HEK293 (cell line): ENCODE results near the gene BATF2.

ENCODE experiments used
- CTCF ChIA-PET: fragments of 350-600 bp; formaldehyde crosslinking; extraction: SDS; loops from one replicate; lab custom pipeline; 2021; ENCODE audit warnings: antibody characterized with exemption; lab: Yijun Ruan, JAX
- POLR2A ChIA-PET: fragments of 300-600 bp; formaldehyde crosslinking; extraction: SDS; loops from one replicate; lab custom pipeline; 2020; ENCODE audit warnings: antibody characterized with exemption, inconsistent platforms; lab: Yijun Ruan, JAX
- H3K27ac ChIP-seq: fragments of 200-500 bp; sonication (Bioruptor generic); 2 replicates; pipeline ENCODE4 v1.5.1; 2014; ENCODE audit warnings: low read depth, low read length, control low read depth, inconsistent platforms; ENCODE audit errors: extremely low read depth
- H3K36me3 ChIP-seq, 2 experiments: fragments of 200-500 bp in 1 of 2; sonication (Bioruptor generic) in 1 of 2; 1 replicate in 1 of 2; 2 replicates in 1 of 2; pipeline ENCODE4 v1.5.1; 2014 to 2017; ENCODE audit warnings: inconsistent platforms in 2 of 2, low read length in 2 of 2; ENCODE audit not compliant: control insufficient read depth in 2 of 2, insufficient read depth in 1 of 2
- H3K4me1 ChIP-seq: fragments of 200-500 bp; sonication (Bioruptor generic); 2 replicates; pipeline ENCODE4 v1.5.1; 2014; ENCODE audit warnings: mild to moderate bottlenecking, low read length, inconsistent platforms; ENCODE audit not compliant: control insufficient read depth, insufficient read depth
- H3K4me3 ChIP-seq: 2 replicates; pipeline ENCODE4 v1.5.1; 2011; ENCODE audit warnings: low read depth, mild to moderate bottlenecking, control low read depth, low read length, moderate library complexity
- H3K9me3 ChIP-seq: fragments of 200-500 bp; sonication (Bioruptor generic); 2 replicates; pipeline ENCODE4 v1.5.1; 2014; ENCODE audit warnings: low read depth, low read length, inconsistent platforms; ENCODE audit not compliant: control insufficient read depth, insufficient read depth
- GLIS2 ChIP-seq: fragments of 450-650 bp; formaldehyde crosslinking; IDR thresholded peaks from 2 replicates; pipeline ENCODE4 v1.5.1; 2016; ENCODE audit warnings: missing biosample characterization, missing genetic modification characterization
- IKZF3 ChIP-seq: fragments of 450-650 bp; IDR thresholded peaks from 2 replicates; pipeline ENCODE4 v1.5.0; 2018; ENCODE audit warnings: missing biosample characterization, mild to moderate bottlenecking, missing genetic modification characterization, moderate library complexity
- REST ChIP-seq: fragments of 450-650 bp; formaldehyde crosslinking; IDR thresholded peaks from 2 replicates; pipeline ENCODE4 v1.5.1; 2016; ENCODE audit warnings: missing biosample characterization, missing genetic modification characterization
- TCF7L2 ChIP-seq: IDR thresholded peaks from 2 replicates; pipeline ENCODE4 v1.6.1; 2011; ENCODE audit warnings: low read depth, mild to moderate bottlenecking, inconsistent platforms, low read length, moderate library complexity, borderline replicate concordance
- YY2 ChIP-seq: fragments of 450-650 bp; formaldehyde crosslinking; IDR thresholded peaks from 2 replicates; pipeline ENCODE4 v1.5.1; 2016; ENCODE audit warnings: missing biosample characterization, missing genetic modification characterization
- ZBTB17 ChIP-seq: fragments of 450-650 bp; formaldehyde crosslinking; IDR thresholded peaks from 2 replicates; pipeline ENCODE4 v1.5.1; 2016; ENCODE audit warnings: missing biosample characterization, missing genetic modification characterization
- ZEB2 ChIP-seq: fragments of 450-650 bp; formaldehyde crosslinking; IDR thresholded peaks from 2 replicates; pipeline ENCODE4 v1.5.1; 2016; ENCODE audit warnings: missing biosample characterization, missing genetic modification characterization
- ZIC2 ChIP-seq: fragments of 450-650 bp; formaldehyde crosslinking; IDR thresholded peaks from 2 replicates; pipeline ENCODE4 v1.5.1; 2016; ENCODE audit warnings: missing biosample characterization, missing genetic modification characterization
- ZNF114 ChIP-seq: fragments of 450-650 bp; formaldehyde crosslinking; IDR thresholded peaks from 2 replicates; pipeline ENCODE4 v1.5.0; 2017; ENCODE audit warnings: missing biosample characterization, missing genetic modification characterization
- ZNF148 ChIP-seq: fragments of 450-650 bp; formaldehyde crosslinking; IDR thresholded peaks from 2 replicates; pipeline ENCODE4 v1.5.0; 2017; ENCODE audit warnings: missing biosample characterization, missing genetic modification characterization, borderline replicate concordance
- ZNF223 ChIP-seq: fragments of 450-650 bp; formaldehyde crosslinking; IDR thresholded peaks from 2 replicates; pipeline ENCODE4 v1.5.1; 2016; ENCODE audit warnings: missing biosample characterization, missing genetic modification characterization
- ZNF23 ChIP-seq: fragments of 450-650 bp; formaldehyde crosslinking; IDR thresholded peaks from 2 replicates; pipeline ENCODE4 v1.5.1; 2016; ENCODE audit warnings: missing biosample characterization, missing genetic modification characterization, borderline replicate concordance
- ZNF335 ChIP-seq: fragments of 450-650 bp; formaldehyde crosslinking; conservative IDR thresholded peaks from 2 replicates; pipeline ENCODE4 v1.5.1; 2016; ENCODE audit warnings: missing biosample characterization, missing genetic modification characterization
- ZNF391 ChIP-seq: fragments of 450-650 bp; formaldehyde crosslinking; IDR thresholded peaks from 2 replicates; pipeline ENCODE4 v1.5.1; 2016; ENCODE audit warnings: low read depth, missing biosample characterization, missing genetic modification characterization, borderline replicate concordance
- ZNF544 ChIP-seq: fragments of 450-650 bp; formaldehyde crosslinking; IDR thresholded peaks from 2 replicates; pipeline ENCODE4 v1.5.0; 2017; ENCODE audit warnings: missing biosample characterization, missing genetic modification characterization
- ZNF558 ChIP-seq: fragments of 450-650 bp; formaldehyde crosslinking; IDR thresholded peaks from 2 replicates; pipeline ENCODE4 v1.5.1; 2016; ENCODE audit warnings: missing biosample characterization, missing genetic modification characterization
- ZNF561 ChIP-seq: fragments of 450-650 bp; IDR thresholded peaks from 2 replicates; pipeline ENCODE4 v1.5.1; 2018; ENCODE audit warnings: missing biosample characterization, missing genetic modification characterization, borderline replicate concordance
- ZNF596 ChIP-seq: fragments of 450-650 bp; IDR thresholded peaks from 2 replicates; pipeline ENCODE4 v1.5.0; 2018; ENCODE audit warnings: missing biosample characterization, mild to moderate bottlenecking, missing genetic modification characterization, moderate library complexity
- ZNF624 ChIP-seq: fragments of 450-650 bp; formaldehyde crosslinking; IDR thresholded peaks from 2 replicates; pipeline ENCODE4 v1.5.1; 2017; ENCODE audit warnings: missing biosample characterization, missing genetic modification characterization
- ZNF654 ChIP-seq: fragments of 450-650 bp; formaldehyde crosslinking; IDR thresholded peaks from 2 replicates; pipeline ENCODE4 v1.5.1; 2016; ENCODE audit warnings: low read depth, missing biosample characterization, missing genetic modification characterization
- ZNF692 ChIP-seq: fragments of 450-650 bp; formaldehyde crosslinking; IDR thresholded peaks from 2 replicates; pipeline ENCODE4 v1.5.1; 2016; ENCODE audit warnings: missing biosample characterization, missing genetic modification characterization
- ZNF747 ChIP-seq: fragments of 450-650 bp; formaldehyde crosslinking; IDR thresholded peaks from 2 replicates; pipeline ENCODE4 v1.5.1; 2016; ENCODE audit warnings: missing biosample characterization, missing genetic modification characterization
- TF ChIP-seq, protein P1 (sequence below): fragments of 450-650 bp; formaldehyde crosslinking; IDR thresholded peaks from 2 replicates; pipeline ENCODE4 v1.5.1; 2017; ENCODE audit warnings: missing biosample characterization, missing genetic modification characterization
- TF ChIP-seq, protein P2 (sequence below): IDR thresholded peaks from 2 replicates; pipeline ENCODE4 v1.6.1; 2011; ENCODE audit warnings: mild to moderate bottlenecking, low read depth, low read length, borderline replicate concordance
- TF ChIP-seq, protein P3 (sequence below): fragments of 450-650 bp; formaldehyde crosslinking; IDR thresholded peaks from 2 replicates; pipeline ENCODE4 v1.5.1; 2016; ENCODE audit warnings: missing biosample characterization, missing genetic modification characterization

Gene BATF2

DNA sequence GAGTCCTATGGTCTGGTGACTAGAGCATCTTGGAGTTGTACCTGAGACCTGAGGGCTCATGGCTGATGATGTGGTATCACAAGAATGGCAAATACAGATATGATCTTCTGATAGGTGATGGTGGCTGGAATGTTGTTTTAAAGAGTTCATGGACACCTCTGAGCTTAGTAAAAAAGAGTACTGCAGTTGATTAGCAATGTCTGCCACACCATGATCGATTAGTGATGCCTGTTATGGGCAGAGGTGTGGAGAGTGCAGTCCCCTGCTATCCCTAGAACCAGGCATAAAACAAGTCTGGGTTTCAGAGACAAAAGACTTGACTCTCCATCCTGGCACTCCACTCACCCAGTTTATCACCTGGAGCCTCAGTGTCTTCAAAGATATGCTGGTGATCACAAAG is 1.4 kb upstream of the BATF2 start:
- Histone ChIP-seq H3K36me3 (no peaks in the 10 kb centered on the region), H3K4me1 (no peaks in the 10 kb centered on the region), H3K27ac (no peak overlapping the region), H3K4me3 (no peak overlapping the region), H3K9me3 (no peaks in the 10 kb centered on the region)
- ChIA-PET POLR2A (interaction anchor here (0.6 kb wide), 1 partner anchor 72 kb away, joined by 8 read pairs; no protein-coding TSS in a partner anchor), CTCF (interaction anchor here (0.5 to 3.7 kb wide), 6 partner anchors 14 to 180 kb away, joined by 3 to 15 read pairs (median 4); partner anchors contain the start of gene ARL2)
- TF ChIP-seq ZNF558 (no peak), ZNF114 (tag by site-specific recombination) (no peak), ZNF23 (tag by site-specific recombination) (peak; percentile 96), ZNF544 (tag by site-specific recombination) (no peak), ZBTB17 (tag by site-specific recombination) (peak; percentile 99)
- TF ChIP-seq, protein P1, sequence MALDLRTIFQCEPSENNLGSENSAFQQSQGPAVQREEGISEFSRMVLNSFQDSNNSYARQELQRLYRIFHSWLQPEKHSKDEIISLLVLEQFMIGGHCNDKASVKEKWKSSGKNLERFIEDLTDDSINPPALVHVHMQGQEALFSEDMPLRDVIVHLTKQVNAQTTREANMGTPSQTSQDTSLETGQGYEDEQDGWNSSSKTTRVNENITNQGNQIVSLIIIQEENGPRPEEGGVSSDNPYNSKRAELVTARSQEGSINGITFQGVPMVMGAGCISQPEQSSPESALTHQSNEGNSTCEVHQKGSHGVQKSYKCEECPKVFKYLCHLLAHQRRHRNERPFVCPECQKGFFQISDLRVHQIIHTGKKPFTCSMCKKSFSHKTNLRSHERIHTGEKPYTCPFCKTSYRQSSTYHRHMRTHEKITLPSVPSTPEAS (tag by site-specific recombination), result no peak

DNA sequence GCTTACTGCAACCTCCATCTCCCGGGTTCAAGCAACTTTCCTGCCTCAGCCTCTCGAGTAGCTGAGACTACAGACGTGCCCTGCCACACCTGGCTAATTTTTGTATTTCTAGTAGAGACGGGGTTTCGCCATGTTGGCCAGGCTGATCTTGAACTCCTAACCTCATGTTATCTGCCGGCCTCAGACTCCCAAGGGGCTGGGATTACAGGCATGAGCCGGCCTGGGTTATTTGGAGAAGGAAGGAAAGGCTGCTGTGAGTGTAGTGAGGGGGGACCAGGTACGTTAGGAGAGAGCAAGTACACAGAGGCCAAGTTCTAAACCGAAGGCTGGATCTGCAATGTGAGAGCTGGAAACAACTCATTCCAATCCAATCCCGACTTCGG is 453 bp downstream of the BATF2 start:
- ChIA-PET POLR2A (interaction anchor here (0.6 to 1.7 kb wide), 4 partner anchors 11 to 1483 kb away, joined by 3 to 4 read pairs (median 3); partner anchors contain the start of genes PPP2R5B and ZNHIT2), CTCF (interaction anchor here (0.5 to 3.7 kb wide), 13 partner anchors 17 to 193 kb away, joined by 3 to 15 read pairs (median 4); partner anchors contain the start of genes ARL2, CDC42BPG and MAP4K2)
- Histone ChIP-seq H3K27ac (no peak overlapping the region), H3K4me3 (no peak overlapping the region), H3K9me3 (no peaks in the 10 kb centered on the region), H3K4me1 (no peaks in the 10 kb centered on the region), H3K36me3 (no peaks in the 10 kb centered on the region)
- TF ChIP-seq YY2 (no peak), GLIS2 (tag by site-specific recombination) (no peak), REST (no peak), ZNF624 (tag by site-specific recombination) (no peak), ZNF692 (no peak), IKZF3 (no peak), ZIC2 (tag by site-specific recombination) (no peak), ZNF148 (tag by site-specific recombination) (no peak), ZNF596 (tag by site-specific recombination) (no peak), ZEB2 (tag by site-specific recombination) (no peak), ZNF561 (no peak), ZNF654 (no peak), ZNF391 (tag by site-specific recombination) (no peak), ZNF335 (tag by site-specific recombination) (no peak), ZNF747 (tag by site-specific recombination) (no peak), ZNF223 (tag by site-specific recombination) (no peak), TCF7L2 (no peak)
- TF ChIP-seq, protein P2, sequence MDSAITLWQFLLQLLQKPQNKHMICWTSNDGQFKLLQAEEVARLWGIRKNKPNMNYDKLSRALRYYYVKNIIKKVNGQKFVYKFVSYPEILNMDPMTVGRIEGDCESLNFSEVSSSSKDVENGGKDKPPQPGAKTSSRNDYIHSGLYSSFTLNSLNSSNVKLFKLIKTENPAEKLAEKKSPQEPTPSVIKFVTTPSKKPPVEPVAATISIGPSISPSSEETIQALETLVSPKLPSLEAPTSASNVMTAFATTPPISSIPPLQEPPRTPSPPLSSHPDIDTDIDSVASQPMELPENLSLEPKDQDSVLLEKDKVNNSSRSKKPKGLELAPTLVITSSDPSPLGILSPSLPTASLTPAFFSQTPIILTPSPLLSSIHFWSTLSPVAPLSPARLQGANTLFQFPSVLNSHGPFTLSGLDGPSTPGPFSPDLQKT, result no peak
- TF ChIP-seq, protein P3, sequence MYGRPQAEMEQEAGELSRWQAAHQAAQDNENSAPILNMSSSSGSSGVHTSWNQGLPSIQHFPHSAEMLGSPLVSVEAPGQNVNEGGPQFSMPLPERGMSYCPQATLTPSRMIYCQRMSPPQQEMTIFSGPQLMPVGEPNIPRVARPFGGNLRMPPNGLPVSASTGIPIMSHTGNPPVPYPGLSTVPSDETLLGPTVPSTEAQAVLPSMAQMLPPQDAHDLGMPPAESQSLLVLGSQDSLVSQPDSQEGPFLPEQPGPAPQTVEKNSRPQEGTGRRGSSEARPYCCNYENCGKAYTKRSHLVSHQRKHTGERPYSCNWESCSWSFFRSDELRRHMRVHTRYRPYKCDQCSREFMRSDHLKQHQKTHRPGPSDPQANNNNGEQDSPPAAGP (tag by site-specific recombination), result no peak
